ENCODE data around the gene RPRML. TPM values are rescaled to one million over a fixed set of nuclear protein-coding genes. Genes with fewer than 3 reads are reported as not detected.

Gene RPRML
- total RNA-seq, 1 experiment from 2014 or later, result 1.3 TPM

- Histone ChIP-seq H2BK20ac (ENCODE audit: low read depth, low read length, poor library complexity, severe bottlenecking) (no peak overlapping the region), H2BK120ac (ENCODE audit: low read depth, low read length, poor library complexity, severe bottlenecking) (no peak overlapping the region), H3K4ac (ENCODE audit: low read depth, low read length) (no peak overlapping the region), H3T11ph (ENCODE audit: low read length) (no peak overlapping the region), H3K9me3 (ENCODE audit: control insufficient read depth, low read depth, low read length) (no peaks in the 10 kb centered on the region), H4K8ac (replicated peaks; ENCODE audit: insufficient read length, low read depth, low read length) (no peak overlapping the region), H3K9ac (ENCODE audit: extremely low read depth, insufficient read length, low read length) (no peak overlapping the region), H3K23me2 (ENCODE audit: insufficient read length, low read depth, low read length, poor library complexity, severe bottlenecking) (peaks cover 2% of the 10 kb centered on the region), H3K18ac (ENCODE audit: insufficient read length, low read depth, low read length) (no peak overlapping the region), H4K20me1 (ENCODE audit: control insufficient read depth, insufficient read depth, insufficient read length) (no peaks in the 10 kb centered on the region), H3K4me1 (ENCODE audit: insufficient read depth, low read length) (no peaks in the 10 kb centered on the region; the same call in 1 of the 2 replicates), H3K79me2 (ENCODE audit: insufficient read depth, low read length) (no peaks in the 10 kb centered on the region), H4K5ac (ENCODE audit: insufficient read length, low read depth, low read length) (no peak overlapping the region), H3K27ac (ENCODE audit: insufficient read length, low read depth, low read length) (no peak overlapping the region), H2BK5ac (ENCODE audit: insufficient read length, low read length) (no peak overlapping the region), H3K27me3 (ENCODE audit: insufficient read depth, low read length) (no peaks in the 10 kb centered on the region), H2BK15ac (ENCODE audit: low read depth, low read length) (no peak overlapping the region), H3K14ac (ENCODE audit: insufficient read depth, low read length) (no peak overlapping the region), H3K56ac (ENCODE audit: insufficient read length, low read depth, low read length) (no peak overlapping the region), H2AFZ (ENCODE audit: low read length) (no peak overlapping the region), H3K23ac (ENCODE audit: insufficient read length, low read depth, low read length) (no peak overlapping the region), H2BK12ac (ENCODE audit: insufficient read length, low read depth, low read length) (no peak overlapping the region), H2AK5ac (ENCODE audit: insufficient read length, low read length) (no peak overlapping the region), H3K79me1 (ENCODE audit: insufficient read depth, low read depth, low read length, poor library complexity, severe bottlenecking) (no peaks in the 10 kb centered on the region), H3K4me2 (ENCODE audit: insufficient read depth, insufficient read length, low read length) (no peak overlapping the region), H4K91ac (ENCODE audit: insufficient read length, low read depth, low read length) (no peak overlapping the region)
- no CpG with 5 or more reads among the region's 3 CpGs for WGBS (ENCODE audit: extremely low coverage, insufficient read length, low lambda C conversion rate)
- Mint-ChIP-seq H3K27ac (no peak overlapping the region), H3K27me3 (ENCODE audit: low read depth) (peaks cover 6% of the 10 kb centered on the region), H3K9me3 (no peaks in the 10 kb centered on the region), H3K4me3 (no peak overlapping the region), H3K4me1 (peaks cover 40 to 47% of the 10 kb centered on the region in 2 experiments), H3K36me3 (ENCODE audit: insufficient read depth in 1 of 3, low read depth in 3 of 3) (peaks cover 0 to 14% (median 7%) of the 10 kb centered on the region in 3 experiments; a peak in 3 of 7 replicates)
- no peak for DNase-seq
- TF ChIP-seq CTCF (conservative IDR thresholded peaks at IDR 0.05), result no peak
Observed at GRCh38 chr17:46947216-46947615, 31.8 kb downstream of the RPRML start.

Data from H9 (cell line).